ENCODE results near the gene OR4D11.

The OR4D11 gene

DNA sequence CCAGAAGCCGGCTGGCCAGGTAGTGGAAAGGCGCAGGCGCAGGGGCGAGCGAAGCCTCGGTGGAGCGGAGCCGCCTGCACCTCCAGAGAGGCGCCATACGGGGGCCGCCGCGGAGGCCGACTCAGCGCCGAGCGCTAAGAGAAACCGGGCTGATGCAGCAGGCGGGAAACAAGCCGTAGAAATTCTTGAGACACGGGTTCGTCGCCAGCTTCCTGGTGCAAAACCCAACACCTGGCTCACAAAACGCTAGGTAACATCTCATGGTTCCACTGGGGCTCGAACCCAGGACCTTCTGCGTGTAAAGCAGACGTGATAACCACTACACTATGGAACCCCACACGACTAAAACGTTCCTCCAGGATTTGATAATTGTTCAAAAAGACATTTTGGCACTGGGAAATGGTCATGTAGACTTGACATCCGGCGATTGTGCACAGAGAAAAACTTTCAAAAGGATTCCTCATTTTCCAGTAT is 47.0 kb downstream of the OR4D11 start:
- peak overlapping the region; percentile 80 for H3K9ac ChIP-seq (ENCODE audit: low read length)
- H3K9me3 ChIP-seq (ENCODE audit: low read length), result no peaks in the 10 kb centered on the region
- H3K36me3 ChIP-seq (ENCODE audit: insufficient read depth, low read length), result no peaks in the 10 kb centered on the region
- no peaks in the 10 kb centered on the region for H3K27me3 ChIP-seq (ENCODE audit: control insufficient read depth in 1 of 2, insufficient read depth in 2 of 2, low read length in 2 of 2)
- H3K4me3 ChIP-seq (ENCODE audit: low read depth in 1 of 2, low read length in 2 of 2), result peak overlapping the region; percentile 65 to 82
- H3K27ac ChIP-seq (ENCODE audit: low read depth, low read length), result peak overlapping the region; percentile 25
- no peaks in the 10 kb centered on the region for H3K4me1 ChIP-seq (ENCODE audit: insufficient read depth, low read length)

DNA sequence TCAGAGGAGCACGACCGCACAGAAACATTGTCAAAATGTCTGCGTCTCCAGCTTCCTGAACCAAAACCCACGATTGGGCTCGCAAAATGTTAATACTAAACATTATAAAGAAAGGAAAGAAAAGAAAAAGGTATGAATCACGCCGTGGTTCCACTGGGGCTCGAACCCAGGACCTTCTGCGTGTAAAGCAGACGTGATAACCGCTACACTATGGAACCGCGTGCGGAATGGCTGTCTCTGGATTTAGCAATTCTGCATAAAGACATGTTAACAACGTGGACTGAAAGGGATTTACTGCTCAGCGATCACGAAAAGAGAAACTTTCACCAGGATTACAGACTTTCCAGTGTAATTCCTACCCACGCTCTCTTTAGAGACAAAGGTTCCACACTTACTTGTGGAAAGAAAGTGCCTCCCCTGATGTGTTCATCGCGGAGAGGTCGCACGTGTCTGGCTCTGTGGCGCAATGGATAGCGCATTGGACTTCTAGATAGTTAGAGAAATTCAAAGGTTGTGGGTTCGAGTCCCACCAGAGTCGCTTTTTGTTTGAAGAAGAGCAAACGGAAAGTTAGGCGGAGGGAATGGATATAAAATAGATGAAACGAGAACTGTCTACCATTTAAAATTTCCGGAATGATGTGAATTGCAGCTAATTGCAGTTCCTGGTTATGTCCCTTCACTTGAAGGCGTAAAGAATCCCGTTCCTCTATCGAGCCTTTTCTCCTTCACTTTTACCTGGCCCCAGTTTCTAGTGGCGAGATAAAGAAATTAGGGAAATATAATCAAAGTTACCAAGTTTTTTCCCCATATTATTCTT is 47.7 kb downstream of the OR4D11 start:
- peaks cover 6% of the 10 kb centered on the region for H3K4me1 ChIP-seq (ENCODE audit: insufficient read depth, low read length)
- H3K27ac ChIP-seq (ENCODE audit: low read depth, low read length), result peak overlapping the region; percentile 25
- H3K36me3 ChIP-seq (ENCODE audit: insufficient read depth, low read length), result no peaks in the 10 kb centered on the region
- no peaks in the 10 kb centered on the region for H3K27me3 ChIP-seq (ENCODE audit: control insufficient read depth in 1 of 2, insufficient read depth in 2 of 2, low read length in 2 of 2)
- H3K9me3 ChIP-seq (ENCODE audit: low read length), result no peaks in the 10 kb centered on the region
- H3K9ac ChIP-seq (ENCODE audit: low read length), result peak overlapping the region; percentile 80
- H3K4me3 ChIP-seq (ENCODE audit: low read depth in 1 of 2, low read length in 2 of 2), result peak overlapping the region; percentile 65 to 82

DNA sequence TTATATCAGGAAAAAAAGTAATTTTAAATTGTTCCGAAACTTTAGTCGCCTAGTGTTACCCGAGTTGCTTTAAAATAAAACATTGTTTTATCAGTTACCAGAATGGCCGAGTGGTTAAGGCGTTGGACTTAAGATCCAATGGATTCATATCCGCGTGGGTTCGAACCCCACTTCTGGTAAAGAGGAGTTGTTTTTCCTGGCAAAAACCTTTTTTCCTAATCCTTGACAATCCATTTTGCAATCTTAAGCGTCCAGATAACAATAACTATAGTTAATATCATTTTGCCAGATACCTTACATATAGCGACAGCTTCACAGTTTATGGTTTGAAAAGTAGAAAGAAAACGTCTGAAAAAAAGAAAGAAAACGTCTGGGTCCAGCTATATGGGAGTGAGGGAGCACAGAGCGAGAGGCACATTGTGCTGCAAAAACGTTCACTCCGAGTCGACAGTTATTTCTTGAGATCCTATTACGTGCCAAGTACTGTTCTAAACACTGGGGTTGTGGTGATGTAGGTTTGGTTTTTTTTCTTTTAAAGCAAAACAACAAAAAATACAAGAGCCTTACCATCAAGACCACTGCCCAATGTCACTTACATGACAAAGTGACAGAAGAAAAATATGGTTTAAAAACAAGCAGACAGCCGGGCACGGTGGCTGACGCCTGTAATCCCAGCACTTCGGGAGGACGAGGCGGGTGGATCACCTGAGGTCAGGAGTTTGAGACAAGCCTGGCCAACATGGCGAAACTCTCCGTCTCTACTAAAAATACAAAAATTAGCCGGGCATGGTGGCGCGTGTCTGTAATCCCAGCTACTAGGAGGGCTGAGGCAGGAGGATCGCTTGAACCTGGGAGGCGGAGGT is 48.5 kb downstream of the OR4D11 start:
- H3K4me1 ChIP-seq (ENCODE audit: insufficient read depth, low read length), result peaks cover 7% of the 10 kb centered on the region
- H3K36me3 ChIP-seq (ENCODE audit: insufficient read depth, low read length), result no peaks in the 10 kb centered on the region
- H3K27ac ChIP-seq (ENCODE audit: low read depth, low read length), result peak overlapping the region; percentile 25
- H3K9ac ChIP-seq (ENCODE audit: low read length), result peak overlapping the region; percentile 80
- H3K9me3 ChIP-seq (ENCODE audit: low read length), result no peaks in the 10 kb centered on the region
- peak overlapping the region; percentile 65 to 82 for H3K4me3 ChIP-seq (ENCODE audit: low read depth in 1 of 2, low read length in 2 of 2)
- no peaks in the 10 kb centered on the region for H3K27me3 ChIP-seq (ENCODE audit: control insufficient read depth in 1 of 2, insufficient read depth in 2 of 2, low read length in 2 of 2)

DNA sequence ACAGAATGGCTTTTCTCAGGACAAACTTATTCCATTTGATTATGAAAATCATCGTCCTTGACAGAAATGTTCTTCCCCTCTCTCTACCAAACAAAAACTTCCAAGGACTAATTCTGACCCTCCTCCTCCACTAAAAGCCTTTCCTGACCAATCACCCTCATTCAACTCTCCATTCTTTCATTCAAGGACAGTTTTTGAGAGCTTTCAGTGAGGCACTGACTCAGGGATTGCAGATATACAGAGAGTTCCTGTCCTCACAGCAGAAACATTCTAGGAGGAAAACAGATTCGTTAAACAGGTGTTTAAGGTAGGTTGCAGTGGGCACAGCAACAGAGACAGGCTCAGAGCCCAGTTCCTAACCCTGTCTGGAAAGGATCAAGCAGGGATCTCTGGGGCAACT is 49.5 kb downstream of the OR4D11 start:
- Histone ChIP-seq H3K27ac (ENCODE audit: low read depth, low read length) (no peak overlapping the region), H3K4me1 (ENCODE audit: insufficient read depth, low read length) (peaks cover 7% of the 10 kb centered on the region), H3K9ac (ENCODE audit: low read length) (no peak overlapping the region), H3K36me3 (ENCODE audit: insufficient read depth, low read length) (no peaks in the 10 kb centered on the region), H3K9me3 (ENCODE audit: low read length) (no peaks in the 10 kb centered on the region), H3K27me3 (ENCODE audit: control insufficient read depth in 1 of 2, insufficient read depth in 2 of 2, low read length in 2 of 2) (no peaks in the 10 kb centered on the region), H3K4me3 (ENCODE audit: low read depth in 1 of 2, low read length in 2 of 2) (no peak overlapping the region)

DNA sequence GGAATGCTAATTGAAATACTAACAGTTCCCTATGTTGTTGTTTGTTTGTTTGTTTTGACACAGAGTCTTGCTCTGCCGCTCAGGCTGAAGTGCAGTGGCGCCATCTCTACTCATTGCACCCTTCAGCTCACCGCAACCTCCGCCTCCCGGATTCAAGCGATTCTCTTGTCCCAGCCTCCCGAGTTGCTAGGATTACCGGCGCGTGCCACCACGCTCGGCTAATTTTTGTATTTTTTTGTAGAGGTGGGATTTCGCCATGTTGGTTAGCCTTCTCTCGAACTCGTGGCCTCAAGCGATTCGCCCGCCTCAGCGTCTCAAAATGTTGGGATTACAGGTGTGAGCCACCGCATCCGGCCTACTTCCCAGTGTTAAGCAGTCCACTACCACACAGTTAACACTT is 49.9 kb downstream of the OR4D11 start:
- H3K36me3 ChIP-seq (ENCODE audit: insufficient read depth, low read length), result no peaks in the 10 kb centered on the region
- H3K9me3 ChIP-seq (ENCODE audit: low read length), result no peaks in the 10 kb centered on the region

More for the DNA sequence above, 49.9 kb downstream of the OR4D11 start:
- H3K9ac ChIP-seq (ENCODE audit: low read length), result no peak overlapping the region
- H3K27me3 ChIP-seq (ENCODE audit: control insufficient read depth in 1 of 2, insufficient read depth in 2 of 2, low read length in 2 of 2), result no peaks in the 10 kb centered on the region
- peaks cover 7% of the 10 kb centered on the region for H3K4me1 ChIP-seq (ENCODE audit: insufficient read depth, low read length)
- no peak overlapping the region for H3K27ac ChIP-seq (ENCODE audit: low read depth, low read length)
- H3K4me3 ChIP-seq (ENCODE audit: low read depth in 1 of 2, low read length in 2 of 2), result no peak overlapping the region

Measured in muscle layer of colon (tissue), 2 donors.